Non-pigmented ciliary epithelial cell (primary cell): ENCODE measurements around the gene OTUB2.

ENCODE experiments used
- DNase-seq: peaks from one replicate; pipeline ENCODE4 v3.0.0-alpha.2; 2010; ENCODE audit warnings: low read depth

Gene OTUB2

DNA sequence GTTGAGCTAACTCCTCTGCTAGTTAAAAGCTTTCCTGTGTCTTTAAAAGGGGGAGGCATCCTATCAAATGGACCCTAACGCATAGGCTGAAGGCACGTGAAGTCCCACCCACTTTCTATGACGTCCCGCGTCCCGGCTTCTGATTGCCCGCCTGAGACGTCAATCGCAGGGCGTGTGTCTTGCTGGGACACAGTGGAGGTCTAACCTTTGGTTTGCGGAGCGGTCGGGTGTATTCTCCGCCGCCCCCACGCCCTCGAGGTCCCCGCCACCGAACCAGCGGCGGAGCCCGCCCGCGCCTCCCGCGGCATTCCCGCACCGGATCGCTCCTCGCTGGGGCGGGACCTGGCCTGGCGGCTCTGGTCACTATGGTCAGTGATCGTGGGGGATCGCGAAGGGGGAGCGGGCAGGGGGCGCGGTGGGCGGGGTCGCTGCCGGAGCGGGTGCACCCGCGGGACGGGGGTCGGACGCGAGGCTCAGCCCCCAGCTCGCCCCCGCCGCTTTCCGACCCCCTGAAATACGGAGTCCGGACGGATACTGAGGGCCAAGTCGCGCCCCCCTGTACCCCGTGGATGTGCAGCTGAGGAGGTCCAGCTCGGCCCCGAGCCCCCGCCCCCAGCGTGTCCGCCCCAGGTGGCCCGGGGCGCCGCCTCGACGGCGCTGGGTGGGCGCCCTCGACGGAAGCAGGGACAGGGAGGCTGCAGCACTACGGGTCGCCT is at the start of gene OTUB2:
TSS of gene OTUB2 (plus strand) at position 168 of the 716 bp plus-strand sequence. CDS start at position 366, 198 bp downstream.
- peak; percentile 96 for DNase-seq

DNA sequence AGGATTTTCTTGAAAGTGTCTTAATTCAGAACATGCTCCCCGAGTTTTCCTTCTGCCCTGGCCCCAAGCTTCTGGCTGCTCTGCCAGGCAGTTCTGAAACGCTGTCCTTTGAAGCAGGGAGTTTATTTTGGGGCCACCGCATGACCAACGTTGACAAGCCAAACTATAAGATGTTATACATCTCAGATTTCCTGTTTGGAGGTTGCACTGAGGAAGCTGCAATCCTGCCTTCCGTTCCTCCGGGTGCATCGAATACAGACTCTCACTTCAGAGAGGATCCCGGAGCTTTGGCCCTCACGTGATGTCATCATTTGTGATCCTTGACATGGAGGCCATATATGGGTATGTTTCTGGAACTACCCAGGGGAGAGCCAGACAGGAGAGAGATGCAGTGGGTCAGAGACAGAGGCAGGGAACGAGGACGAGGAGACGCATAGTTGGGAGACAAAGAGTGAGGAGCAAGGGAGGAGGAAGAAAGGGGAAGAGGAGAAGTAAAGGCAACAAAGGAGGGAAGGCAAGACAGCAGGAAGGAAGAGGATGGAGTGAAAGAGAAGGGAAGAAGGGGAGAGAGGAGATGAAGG is 49.6 kb upstream of the OTUB2 start, which contains the start of gene ASB2:
TSS of gene ASB2 (minus strand) at position 94 of the 581 bp plus-strand sequence. CDS start 12,031 bp downstream, outside the sequence.
- no peak for DNase-seq

DNA sequence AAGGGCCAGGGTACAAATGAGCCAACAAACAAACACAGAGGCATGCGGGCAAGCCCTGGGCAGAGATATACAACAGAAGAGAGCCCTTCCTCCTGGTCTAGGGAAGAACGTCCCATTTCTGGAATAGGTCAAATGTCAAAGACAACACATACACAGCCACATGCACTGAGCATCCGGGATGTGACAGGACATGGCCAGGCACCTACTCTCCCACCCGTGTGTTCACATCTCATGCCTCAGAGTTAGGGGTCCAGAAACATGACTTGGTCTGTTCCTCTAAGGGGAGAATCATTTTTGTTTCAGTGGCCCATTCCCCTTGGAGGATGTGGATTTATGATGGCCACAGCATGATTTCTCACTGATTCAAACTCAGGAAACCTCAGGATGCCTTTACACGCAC is 49.0 kb upstream of the OTUB2 start:
- no peak for DNase-seq

DNA sequence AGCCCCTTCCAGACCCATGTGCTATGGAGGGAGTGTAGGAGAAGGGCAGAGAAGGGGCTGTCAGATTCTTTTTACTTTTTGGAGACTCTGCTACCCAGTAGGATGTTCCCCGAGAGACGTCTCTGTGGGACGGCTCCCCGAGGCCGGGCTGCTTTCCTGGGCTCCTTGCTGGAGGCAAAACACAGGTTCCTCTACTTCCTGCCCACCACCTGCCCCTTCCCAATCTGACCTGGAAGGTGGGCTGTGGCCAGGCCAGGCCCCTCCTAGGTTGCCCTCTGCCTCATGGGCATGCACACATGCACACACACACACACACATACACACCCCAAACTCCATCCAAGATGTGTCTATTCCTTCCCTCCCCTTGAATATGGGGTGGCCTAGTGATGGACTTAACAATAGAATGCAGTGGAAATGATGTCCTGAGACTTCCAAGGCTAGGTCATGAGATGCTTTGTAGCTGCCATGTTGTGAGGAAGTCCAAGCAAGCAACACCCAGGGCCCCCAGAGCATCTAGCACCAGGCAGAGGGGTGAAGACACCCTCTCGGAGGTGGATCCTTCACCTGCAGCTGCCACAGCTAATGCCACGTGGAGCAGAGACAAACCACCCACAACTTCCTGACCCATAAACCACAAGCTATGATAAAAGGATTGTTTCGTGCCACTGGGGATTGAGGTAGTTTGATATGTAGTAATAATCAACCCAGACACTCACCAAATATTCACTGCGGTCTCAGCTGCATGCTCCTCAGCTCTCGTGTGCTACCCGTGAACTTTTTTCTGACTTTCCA is 48.2 kb upstream of the OTUB2 start:
- DNase-seq, result no peak

DNA sequence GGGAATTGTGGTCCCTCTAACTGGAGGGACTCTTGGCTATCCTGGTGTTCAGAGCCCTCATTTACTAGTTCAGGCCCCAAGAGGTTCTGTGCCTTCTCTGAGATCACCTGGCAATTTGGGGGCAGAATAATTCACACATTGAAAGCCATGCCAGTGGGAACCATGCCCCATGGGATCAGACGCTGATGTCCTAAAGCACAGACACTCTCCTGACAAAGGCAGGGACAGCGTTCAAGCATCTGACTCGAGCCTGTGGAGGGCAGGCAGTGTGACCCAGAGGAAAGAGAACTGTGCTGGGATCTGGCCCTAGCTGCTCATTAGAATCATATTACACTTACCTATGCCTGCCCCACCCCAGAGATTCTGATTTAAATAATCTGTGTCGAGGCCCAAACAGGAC is 47.4 kb upstream of the OTUB2 start:
- DNase-seq, result no peak

DNA sequence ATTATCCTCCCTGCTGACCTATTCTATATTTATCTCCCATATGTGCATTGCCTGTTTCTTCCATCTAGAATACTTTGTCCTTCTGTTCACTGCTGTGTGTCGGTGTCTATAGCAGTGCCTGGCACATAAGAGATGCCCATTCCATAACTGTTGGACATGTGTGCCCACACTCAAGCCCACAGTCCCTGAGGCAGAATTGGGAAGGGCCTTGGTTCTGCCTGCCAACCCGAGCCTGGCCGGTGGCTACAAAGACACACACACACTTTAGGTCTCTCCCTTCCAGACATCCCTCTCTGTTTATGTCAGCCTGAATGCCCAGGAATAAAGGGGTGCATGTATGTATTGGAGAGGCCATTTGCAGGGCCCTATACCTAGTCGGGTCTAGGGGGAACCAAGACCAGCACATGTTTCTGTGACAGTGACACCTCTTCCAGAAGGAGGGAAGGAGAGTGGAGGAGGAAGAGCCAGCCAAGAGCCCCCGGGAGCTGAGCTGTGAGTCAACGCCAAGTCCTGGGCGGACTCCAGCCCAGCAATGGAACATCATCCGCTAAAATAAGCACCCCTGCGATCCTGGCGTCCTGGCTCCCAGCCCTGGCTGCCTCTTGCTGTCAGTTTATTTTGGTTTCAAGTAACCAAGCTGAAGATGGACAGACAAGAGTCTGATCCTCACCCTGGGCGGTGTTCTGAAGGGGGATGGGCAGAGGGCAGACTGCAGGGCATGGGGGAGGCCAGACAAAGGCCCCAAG is 45.5 kb upstream of the OTUB2 start:
- DNase-seq, result no peak

DNA sequence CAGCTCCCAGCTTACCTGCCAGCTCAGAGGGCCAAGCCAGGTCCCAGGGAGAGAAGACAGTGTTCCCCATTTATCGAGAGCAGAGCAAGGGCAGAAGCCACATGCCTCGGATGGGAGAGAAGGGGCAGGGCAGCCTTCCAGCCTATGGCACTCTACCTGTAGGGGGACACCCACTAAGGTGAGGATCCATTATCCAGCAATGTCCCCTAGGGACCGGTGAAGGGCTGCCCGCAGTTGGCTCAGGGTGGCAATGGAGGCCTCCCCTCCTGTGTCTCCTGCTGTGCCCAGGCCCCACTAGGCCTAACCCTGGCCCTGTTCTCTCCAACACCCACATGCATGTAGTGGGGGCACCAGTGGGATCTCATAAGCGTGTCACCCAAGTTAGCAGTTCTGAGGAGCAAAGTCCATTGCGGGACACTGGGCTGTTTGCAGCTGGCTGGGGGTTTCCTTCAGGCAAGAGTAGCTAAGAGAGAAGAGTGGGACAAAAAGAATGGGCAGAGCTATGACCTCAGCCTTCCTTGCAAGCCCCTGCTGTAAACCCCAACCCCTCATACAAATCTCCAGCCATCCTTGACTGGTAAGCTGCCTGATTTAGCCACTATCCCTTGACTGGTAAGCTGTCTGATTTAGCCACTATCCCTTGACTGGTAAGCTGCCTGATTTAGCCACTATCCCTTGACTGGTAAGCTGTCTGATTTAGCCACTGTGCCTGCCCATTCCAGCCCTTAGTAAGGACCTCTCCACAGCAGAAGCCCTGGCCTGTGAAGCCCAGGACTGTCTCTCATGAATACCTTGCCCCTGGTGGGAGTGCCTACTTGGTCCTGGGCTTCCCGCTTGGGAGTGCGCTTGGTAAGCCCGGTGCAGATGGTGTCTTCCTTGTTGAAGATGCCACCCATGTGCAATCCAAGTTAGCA is 44.6 kb upstream of the OTUB2 start:
- no peak for DNase-seq

DNA sequence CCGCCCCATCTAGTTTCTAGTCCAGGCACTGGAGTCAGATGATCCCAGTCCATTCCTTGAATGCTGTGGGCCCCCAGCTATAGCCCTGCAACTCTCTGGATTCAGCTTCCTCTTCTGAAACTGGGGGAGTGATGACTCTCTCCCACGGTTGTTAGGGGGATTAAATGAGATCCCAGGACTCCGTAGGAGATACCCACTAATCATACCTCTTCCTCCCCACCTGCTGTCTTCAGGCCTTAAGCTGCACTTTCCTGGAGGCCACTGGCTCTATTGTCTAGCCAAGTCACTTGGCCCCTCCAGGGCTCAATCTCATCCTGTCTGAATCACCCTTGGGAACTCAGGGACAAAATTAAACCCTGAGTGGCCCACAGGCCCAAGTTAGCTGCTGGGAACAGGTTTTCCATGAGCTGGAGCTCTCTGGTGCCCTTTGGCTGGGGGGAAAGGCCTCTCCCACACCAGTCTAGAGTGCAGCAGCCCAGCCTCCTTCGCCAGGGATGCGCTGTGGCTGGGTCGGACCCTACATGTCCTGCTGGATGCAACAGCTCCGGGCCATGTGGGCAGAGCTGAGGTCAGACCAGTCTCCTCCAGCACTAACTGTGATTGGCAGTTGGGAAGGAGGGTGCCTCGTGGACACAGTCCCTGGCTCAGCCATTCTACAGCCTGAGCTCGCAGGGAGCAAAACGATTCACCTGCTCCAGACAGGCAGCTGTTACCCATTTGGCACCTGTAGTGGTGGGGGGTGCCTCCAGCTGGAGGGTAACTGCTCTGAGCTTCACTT is 43.7 kb upstream of the OTUB2 start:
- no peak for DNase-seq

DNA sequence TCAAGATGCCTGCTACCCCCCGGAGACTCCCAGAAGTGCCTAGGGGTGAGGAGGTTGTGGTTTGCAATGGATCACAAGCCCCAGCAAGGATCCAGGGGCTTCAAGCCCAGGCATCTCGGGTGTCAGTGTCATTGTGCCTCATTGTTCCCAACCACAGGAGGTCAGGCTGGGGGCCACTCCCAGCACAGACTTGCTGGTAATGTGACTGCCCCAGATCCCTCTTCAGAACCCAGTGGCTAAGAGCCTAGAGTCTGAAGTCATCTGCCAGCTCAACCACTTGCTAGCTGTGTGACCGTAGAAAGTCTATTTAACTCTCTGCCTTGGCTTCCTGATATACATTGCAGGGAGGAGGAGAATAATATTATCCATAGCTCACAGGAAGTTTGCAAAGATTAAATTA is 42.1 kb upstream of the OTUB2 start:
- no peak for DNase-seq

DNA sequence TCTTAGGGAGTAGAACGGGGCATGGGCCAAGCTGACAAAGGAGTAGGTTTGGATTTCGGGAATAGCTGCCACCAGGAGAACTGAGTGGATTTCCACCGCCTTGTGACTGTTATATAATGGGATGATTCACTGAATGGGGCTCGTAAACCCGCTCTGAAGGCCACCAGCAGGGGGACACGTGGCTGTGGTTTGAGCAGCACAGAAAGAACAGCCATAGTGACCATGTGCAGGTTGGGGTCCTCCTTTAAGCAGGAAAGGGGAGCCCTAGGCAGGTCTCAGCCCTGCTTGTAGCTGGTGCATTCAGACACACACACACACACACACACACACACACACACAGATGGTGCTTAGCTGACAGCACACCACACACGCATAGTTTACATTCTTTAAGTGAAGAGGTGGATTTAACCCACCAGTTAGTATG is 41.1 kb upstream of the OTUB2 start:
- DNase-seq, result peak; percentile 78

DNA sequence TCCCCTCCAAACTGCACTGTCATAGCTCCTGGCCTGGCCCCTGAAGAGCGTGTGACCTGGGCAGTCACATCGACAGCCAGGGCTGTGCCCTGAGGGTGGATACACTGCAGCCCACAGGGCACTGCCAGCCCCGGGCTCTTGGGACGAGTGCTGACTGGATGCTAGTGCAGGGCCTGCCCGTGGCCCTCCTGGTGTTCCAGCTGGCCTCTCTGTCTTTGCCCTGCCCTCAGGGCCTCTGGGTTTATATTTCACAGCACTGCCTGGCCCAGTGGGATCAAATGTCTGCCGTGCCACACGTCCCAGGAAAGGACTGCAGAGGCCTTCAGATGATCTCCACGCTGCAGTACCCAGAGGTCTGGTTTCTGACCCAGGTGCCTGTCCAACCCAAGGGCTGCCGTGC is 39.2 kb upstream of the OTUB2 start:
- no peak for DNase-seq

DNA sequence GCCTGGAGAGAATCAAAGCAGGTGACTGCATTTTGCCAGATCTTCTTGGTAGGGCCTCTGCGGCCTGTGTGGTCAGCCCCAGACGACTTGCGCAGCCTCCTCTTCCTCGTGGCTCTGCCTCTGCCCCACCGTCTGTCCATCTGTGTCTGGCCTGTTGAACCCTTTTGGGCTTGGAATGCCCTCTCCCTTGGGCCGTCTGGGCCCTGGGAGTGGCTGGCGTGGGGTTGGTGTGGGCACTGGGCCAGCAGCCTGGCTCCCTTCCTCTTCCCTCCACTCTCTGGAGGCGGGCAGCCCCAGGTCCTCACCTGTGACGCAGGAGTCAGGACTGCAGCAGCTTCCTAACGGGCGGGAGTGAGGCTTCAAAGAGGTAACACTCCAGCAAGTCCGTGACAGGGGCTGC is 38.8 kb upstream of the OTUB2 start:
- DNase-seq, result no peak

DNA sequence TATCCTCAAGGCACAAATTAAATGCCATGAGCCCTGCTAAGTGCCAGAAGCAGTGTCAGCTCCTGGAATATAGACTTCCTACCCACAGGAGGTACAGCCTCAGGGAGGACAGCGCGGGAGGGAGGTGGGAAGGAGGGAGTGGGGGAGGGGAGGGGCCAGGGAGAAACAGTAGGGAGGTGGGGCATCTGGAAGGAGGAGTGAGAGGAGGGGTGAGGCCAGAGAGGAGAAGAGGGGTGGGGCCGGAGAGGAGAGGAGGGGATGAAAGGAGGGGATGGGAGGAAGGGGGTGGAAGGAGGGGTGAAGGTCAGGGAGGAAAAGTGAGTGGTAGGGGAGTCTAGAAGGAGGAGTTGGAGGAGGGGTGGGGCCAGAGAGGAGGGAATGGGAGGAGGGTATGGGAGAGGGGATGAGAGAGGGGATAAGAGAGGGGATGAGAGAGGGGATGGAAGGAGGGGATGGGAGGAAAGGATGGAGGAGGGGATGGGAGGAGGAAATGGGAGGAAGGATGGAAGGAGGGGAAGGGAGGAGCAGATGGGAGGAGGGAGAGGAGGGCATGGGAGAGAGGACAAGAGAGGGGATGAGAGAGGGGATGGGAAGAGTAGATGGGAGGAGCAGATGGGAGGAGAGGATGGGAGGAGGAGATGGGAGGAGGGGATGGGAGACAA is 38.2 kb upstream of the OTUB2 start:
- DNase-seq, result no peak

DNA sequence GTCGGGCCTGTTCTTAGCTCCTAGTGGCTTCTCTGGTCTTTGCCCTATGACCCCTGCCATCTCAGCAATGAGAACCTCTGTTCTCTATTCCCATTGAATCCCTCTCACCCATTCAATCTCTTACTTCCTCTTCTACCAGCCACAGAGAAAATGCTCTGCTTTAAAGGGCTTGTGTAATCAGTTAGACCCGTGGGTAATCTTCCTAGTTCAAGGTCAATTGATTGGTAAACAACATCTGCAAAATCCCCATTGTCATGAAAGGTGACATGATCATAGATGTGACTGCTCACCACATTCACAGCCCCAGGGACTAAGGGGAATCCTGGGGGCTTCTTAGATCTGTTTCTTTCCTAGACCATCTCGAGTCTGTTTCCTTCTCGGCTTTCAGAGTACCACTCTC is 36.2 kb upstream of the OTUB2 start:
- DNase-seq, result no peak

DNA sequence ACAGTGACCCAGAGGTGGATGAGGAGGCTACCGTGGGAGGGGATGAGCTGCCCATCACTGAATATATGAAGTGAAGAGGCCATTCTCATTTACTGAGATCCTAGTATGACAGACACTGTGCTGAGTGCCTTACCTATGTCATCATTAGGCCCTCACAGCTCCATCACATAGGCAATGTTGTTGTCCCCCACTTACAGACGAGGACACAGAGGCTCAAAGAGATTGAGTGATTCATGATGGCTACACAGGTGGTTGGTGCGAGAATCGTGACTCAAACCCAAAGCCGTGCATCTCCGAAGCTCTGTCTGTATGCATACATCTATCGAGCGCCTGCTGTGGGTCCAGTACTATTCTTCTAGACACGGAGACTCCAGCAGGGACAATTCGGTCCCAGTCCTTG is 34.9 kb upstream of the OTUB2 start:
- no peak for DNase-seq

DNA sequence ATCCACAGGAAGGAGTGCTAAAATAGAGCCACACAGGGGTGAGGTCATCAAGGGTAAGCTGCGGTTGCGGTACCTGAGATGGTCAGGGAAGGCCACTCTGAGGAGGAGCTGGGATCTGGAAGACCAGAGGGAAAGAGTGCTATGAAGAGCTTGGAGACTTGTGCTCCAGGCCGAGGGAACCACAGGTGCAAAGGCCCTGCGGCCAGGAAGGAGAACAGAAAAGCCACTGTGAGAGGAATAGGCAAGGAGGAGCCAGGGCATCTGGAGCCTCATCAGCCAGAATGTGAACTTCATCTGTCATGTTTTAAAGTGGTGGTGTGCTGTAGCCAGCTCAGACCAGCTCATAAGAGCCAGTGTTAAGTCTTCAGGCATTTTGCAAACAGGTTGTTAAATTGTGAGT is 34.5 kb upstream of the OTUB2 start:
- DNase-seq, result no peak

DNA sequence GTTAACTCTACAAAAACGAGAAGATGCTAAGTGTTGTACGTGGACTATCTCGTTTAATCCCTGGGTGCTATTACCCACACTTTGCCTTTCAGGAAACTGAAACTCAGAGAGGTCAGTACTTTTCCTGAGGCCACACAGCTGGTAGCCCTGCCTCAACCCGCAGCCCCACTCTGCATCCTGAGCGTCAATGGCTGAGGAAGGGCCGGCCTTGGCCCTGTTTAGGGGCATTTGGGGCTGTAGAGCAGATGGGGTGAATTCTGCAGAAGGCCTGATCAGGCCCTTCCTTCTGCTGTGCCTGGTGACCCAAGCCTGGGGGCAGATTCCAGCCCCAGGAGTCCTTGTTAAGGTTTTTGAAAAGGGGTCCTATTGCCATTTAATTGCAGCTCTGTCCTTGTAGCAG is 32.8 kb upstream of the OTUB2 start:
- DNase-seq, result no peak

DNA sequence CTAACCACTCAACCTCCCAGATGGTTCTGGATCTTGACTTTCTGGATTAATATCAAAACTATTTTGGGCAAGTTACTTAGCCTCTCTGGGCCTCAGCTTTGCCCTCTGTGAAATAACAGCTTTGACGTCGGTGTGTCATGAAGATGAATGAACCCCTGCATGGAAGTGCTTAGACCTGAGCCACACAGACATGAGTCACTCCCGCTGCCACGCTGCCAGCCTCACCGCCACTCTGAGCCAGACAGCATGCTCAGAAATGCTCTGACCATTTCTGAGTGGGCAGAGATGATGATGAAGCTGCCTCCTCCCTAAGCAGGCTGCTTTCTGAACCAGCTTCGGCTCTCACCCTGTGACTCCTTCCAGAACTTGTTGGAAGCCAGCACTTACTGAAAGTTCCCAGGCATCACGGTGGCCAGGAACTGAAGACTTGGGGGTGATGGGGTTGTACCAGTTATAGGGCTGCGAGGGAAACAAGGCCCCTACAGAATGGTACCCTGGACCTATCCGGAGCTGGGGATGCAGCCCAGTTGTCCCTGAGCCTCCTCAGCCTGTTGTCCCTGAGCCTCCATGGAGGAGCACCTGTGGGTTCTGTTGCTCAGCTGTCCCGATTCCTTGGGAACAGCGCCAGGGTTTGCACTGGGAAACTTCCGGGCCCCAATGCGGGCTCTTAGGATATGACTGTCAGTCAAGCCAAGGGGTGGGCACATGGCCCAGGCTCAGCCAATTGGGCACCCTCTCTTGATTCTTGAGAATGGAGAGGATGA is 31.0 kb upstream of the OTUB2 start:
- DNase-seq, result peak; percentile 1

DNA sequence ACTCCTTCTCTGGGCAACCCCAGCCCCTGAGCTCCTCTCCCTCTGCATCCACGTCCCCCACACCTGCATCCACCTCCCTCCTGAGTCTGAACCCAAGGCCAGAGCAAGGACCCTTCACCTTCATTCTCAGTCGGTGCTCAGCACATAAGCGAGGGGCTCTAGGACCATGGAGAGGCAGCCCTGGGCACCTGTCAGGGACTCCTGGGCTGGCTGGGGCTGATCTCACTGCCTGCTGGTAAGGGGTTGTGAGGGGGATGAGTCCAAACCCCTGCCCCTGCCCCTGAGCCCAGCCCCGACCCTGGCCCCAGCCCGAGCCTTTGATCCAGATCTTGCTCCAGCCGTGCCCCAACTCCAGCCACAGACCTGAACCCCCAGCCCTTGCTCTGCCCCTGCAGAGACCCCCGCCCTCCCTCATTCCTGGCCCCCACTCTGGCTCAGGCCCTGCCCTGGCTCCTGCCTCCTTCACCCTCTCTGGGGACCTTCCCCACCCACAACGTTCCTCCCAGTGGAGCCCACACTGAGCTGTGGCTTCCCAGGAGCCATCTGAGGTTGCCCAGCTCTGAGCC is 29.9 kb upstream of the OTUB2 start:
- no peak for DNase-seq
